Activated CD4-positive, alpha-beta T cell treated with anti-CD3 and anti-CD28 coated beads for 36 hours (primary cell): Measurements from ENCODE around the gene PYGO2. TPM values are rescaled to one million over a fixed set of nuclear protein-coding genes. Genes with fewer than 3 reads are reported as not detected.

Experiments used
- ATAC-seq: fragments of 200-7000 bp; cut with Tn5 transposase; one replicate; pipeline ENCODE4 v1.10.0; 2021; ENCODE audit warnings: mild to moderate bottlenecking, moderate library complexity
- CTCF ChIA-PET: fragments of 350-600 bp; sonication (Branson Sonifier 250); formaldehyde crosslinking; loops from one replicate; lab custom pipeline; 2021; ENCODE audit warnings: antibody characterized with exemption; lab: Charles Lee
- POLR2A ChIA-PET: fragments of 350-600 bp; sonication (Branson Sonifier 250); formaldehyde crosslinking; loops from one replicate; lab custom pipeline; 2021; ENCODE audit warnings: antibody characterized with exemption, inconsistent platforms; lab: Charles Lee
- DNase-seq: peaks from one replicate; pipeline ENCODE4 v3.0.0-alpha.2; 2020
- H3K27ac Mint-ChIP-seq: one replicate; pipeline ENCODE4 v1.8.0; 2021; ENCODE audit warnings: mixed read lengths
- H3K27me3 Mint-ChIP-seq: one replicate; pipeline ENCODE4 v1.8.0; 2021; ENCODE audit warnings: mixed read lengths
- H3K36me3 Mint-ChIP-seq: one replicate; pipeline ENCODE4 v1.8.0; 2021; ENCODE audit warnings: low read depth, mixed read lengths
- H3K4me1 Mint-ChIP-seq: one replicate; pipeline ENCODE4 v1.8.0; 2021; ENCODE audit warnings: mixed read lengths
- H3K4me3 Mint-ChIP-seq: one replicate; pipeline ENCODE4 v1.8.0; 2021; ENCODE audit warnings: mild to moderate bottlenecking, moderate library complexity, mixed read lengths
- H3K9me3 Mint-ChIP-seq: one replicate; pipeline ENCODE4 v1.8.0; 2021; ENCODE audit warnings: low read depth, mixed read lengths
- intact Hi-C, 2 experiments: fragments of 100-400 bp; cut with DNase I in 1 of 2; cut with micrococcal nuclease in 1 of 2; formaldehyde crosslinking; loops; one replicate each; pipeline versions ENCODE4 v1.14.2 to v1.15.1; 2022 to 2024; cut with DNase I, micrococcal nuclease
- total RNA-seq, 2 experiments: library from RNA; stranded (reverse); gene quantifications; one replicate each; pipeline ENCODE4 v1.2.3, GENCODE V29; 2021

The PYGO2 gene
- total RNA-seq, 2 experiments from 2014 or later = 24.5 to 25.6 TPM

- H3K9me3 Mint-ChIP-seq = no peaks in the 10 kb centered on the region
- DNase-seq (peak; percentile 61), ATAC-seq (no peak)
- POLR2A ChIA-PET = interaction anchor here (1.1 to 1.5 kb wide), 2 partner anchors 10 to 31 kb away, joined by 3 read pairs; partner anchors contain the start of gene CKS1B
- H3K36me3 Mint-ChIP-seq = peaks cover 27% of the 10 kb centered on the region
- peak overlapping the region; percentile 95 for H3K27ac Mint-ChIP-seq
- H3K4me1 Mint-ChIP-seq = peaks cover 39% of the 10 kb centered on the region
- H3K4me3 Mint-ChIP-seq = peak overlapping the region; percentile 96
- CTCF ChIA-PET = interaction anchor here (0.6 to 8.0 kb wide), 4 partner anchors 10 to 526 kb away, joined by 3 to 86 read pairs (median 18); no protein-coding TSS in a partner anchor
- no peaks in the 10 kb centered on the region for H3K27me3 Mint-ChIP-seq
- intact Hi-C loops = loop anchor here in 1 of 2 experiments (10.0 kb wide), 2 partner anchors 1209 to 1499 kb away; partner anchors contain the start of genes MEF2D and PMF1
These were observed 43.8 kb upstream of the PYGO2 start for GRCh38 chr1:155005076-155006011.

GRCh38 chr1:155004352-155005075 is 42.9 kb upstream of the PYGO2 start:
- DNase-seq (peak; percentile 66), ATAC-seq (no peak)
- peak overlapping the region; percentile 95 for H3K27ac Mint-ChIP-seq
- peaks cover 46% of the 10 kb centered on the region for H3K4me1 Mint-ChIP-seq
- POLR2A ChIA-PET = interaction anchor here (1.1 to 1.3 kb wide), 2 partner anchors 11 to 30 kb away, joined by 3 read pairs; partner anchors contain the start of gene CKS1B
- H3K36me3 Mint-ChIP-seq = peaks cover 18% of the 10 kb centered on the region
- intact Hi-C loops = loop anchor here (5.0 to 10.0 kb wide), 6 partner anchors 48 to 1500 kb away; partner anchors contain the start of genes ADAM15 (in 1 of the 2), ASH1L (in 1 of the 2), KRTCAP2 (in 1 of the 2) and MEF2D (in 1 of the 2)
- H3K9me3 Mint-ChIP-seq = no peaks in the 10 kb centered on the region
- CTCF ChIA-PET = interaction anchor here (0.6 to 8.0 kb wide), 3 partner anchors 10 to 189 kb away, joined by 3 to 86 read pairs (median 3); no protein-coding TSS in a partner anchor
- H3K27me3 Mint-ChIP-seq = no peaks in the 10 kb centered on the region
- peak overlapping the region; percentile 96 for H3K4me3 Mint-ChIP-seq

GRCh38 chr1:155003766-155004351 is 42.3 kb upstream of the PYGO2 start:
- Mint-ChIP-seq H3K36me3 (peaks cover 13% of the 10 kb centered on the region), H3K27ac (peak overlapping the region; percentile 96), H3K9me3 (no peaks in the 10 kb centered on the region), H3K4me3 (peak overlapping the region; percentile 96), H3K4me1 (peaks cover 51% of the 10 kb centered on the region), H3K27me3 (no peaks in the 10 kb centered on the region)
- POLR2A ChIA-PET = interaction anchor here (1.1 to 1.3 kb wide), 2 partner anchors 11 to 29 kb away, joined by 3 read pairs; partner anchors contain the start of gene CKS1B
- intact Hi-C loops = loop anchor here (2.0 to 10.0 kb wide), 7 partner anchors 48 to 1501 kb away; partner anchors contain the start of genes ADAM15 (in 1 of the 2), ADAR (in 1 of the 2), ASH1L (in 1 of the 2) and KRTCAP2 (in 1 of the 2)
- CTCF ChIA-PET = interaction anchor here (0.6 to 8.0 kb wide), 5 partner anchors 11 to 189 kb away, joined by 3 to 86 read pairs (median 3); partner anchors contain the start of gene ADAM15
- DNase-seq (peak; percentile 53), ATAC-seq (no peak)

GRCh38 chr1:155003227-155003765 is 41.7 kb upstream of the PYGO2 start:
- POLR2A ChIA-PET = interaction anchor here (1.3 kb wide), 1 partner anchor 29 kb away, joined by 3 read pairs; the partner anchor contains the start of gene CKS1B
- H3K36me3 Mint-ChIP-seq = peaks cover 9% of the 10 kb centered on the region
- ATAC-seq (no peak), DNase-seq (peak; percentile 58)
- no peaks in the 10 kb centered on the region for H3K9me3 Mint-ChIP-seq
- peak overlapping the region; percentile 96 for H3K4me3 Mint-ChIP-seq
- peaks cover 52% of the 10 kb centered on the region for H3K4me1 Mint-ChIP-seq
- CTCF ChIA-PET = interaction anchor here (0.6 to 8.0 kb wide), 4 partner anchors 12 to 190 kb away, joined by 3 to 86 read pairs (median 3); partner anchors contain the start of gene ADAM15
- intact Hi-C loops = loop anchor here (2.0 to 10.0 kb wide), 7 partner anchors 49 to 1502 kb away; partner anchors contain the start of genes ADAM15 (in 1 of the 2), ADAR (in 1 of the 2), ASH1L (in 1 of the 2) and KRTCAP2 (in 1 of the 2)
- peak overlapping the region; percentile 96 for H3K27ac Mint-ChIP-seq
- H3K27me3 Mint-ChIP-seq = no peaks in the 10 kb centered on the region

DNA sequence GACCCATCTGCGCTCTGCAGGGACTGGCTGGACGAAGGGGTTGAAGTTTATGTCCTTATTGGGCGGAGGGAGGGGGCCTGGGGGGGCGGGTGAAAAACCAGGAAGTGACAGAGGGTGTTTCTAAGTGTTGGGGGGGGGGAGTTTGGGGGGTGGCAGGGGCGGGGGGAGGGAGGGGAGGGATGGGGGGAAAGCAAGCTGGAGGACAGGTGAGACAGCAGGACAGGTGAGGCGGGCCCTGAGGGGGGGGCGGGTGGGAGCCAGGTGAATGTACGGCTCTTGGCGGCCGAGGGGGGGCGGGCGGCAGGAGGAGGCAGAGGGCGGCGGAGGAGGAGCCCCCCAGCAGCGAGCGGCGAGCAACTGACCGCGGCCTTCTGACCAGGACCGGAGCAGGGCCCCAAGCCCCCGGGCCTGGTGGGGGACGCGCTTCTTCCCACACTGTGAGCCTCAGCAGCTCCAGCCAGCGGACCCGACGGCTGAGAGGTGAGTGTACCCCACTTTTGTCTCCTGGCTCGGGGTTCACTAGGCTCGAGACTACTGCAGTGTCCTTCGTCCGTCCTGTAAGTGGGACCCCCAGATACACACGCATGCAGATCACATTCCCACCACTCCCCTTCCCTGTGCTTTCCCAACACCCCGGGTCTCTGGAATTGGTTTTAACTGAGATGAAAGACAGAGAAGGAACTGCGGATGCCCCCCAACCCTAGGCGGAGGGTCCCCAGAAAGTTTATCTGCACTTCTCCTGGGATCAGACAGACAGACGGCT is 41.1 kb upstream of the PYGO2 start, which contains the start of gene ZBTB7B:
TSS of gene ZBTB7B (plus strand) at position 339 of the 763 bp plus-strand sequence. CDS start 11,859 bp downstream, outside the sequence.
- intact Hi-C loops = loop anchor here (1.0 to 10.0 kb wide), 13 partner anchors 15 to 1502 kb away; partner anchors contain the start of genes ADAM15 (in 1 of the 2), ADAR (in 1 of the 2), ASH1L (in 1 of the 2) and CKS1B (in 1 of the 2)
- Mint-ChIP-seq H3K27me3 (no peaks in the 10 kb centered on the region), H3K27ac (peak within 1 kb of the TSS; percentile 96), H3K4me3 (peak within 1 kb of the TSS; percentile 96), H3K36me3 (peaks cover 9% of the 10 kb centered on the region), H3K4me1 (peaks cover 55% of the 10 kb centered on the region), H3K9me3 (no peaks in the 10 kb centered on the region)
- CTCF ChIA-PET = interaction anchor here (1.5 to 8.0 kb wide), 2 partner anchors 12 to 49 kb away, joined by 3 to 86 read pairs; partner anchors contain the start of gene ADAM15
- DNase-seq (peak; percentile 42), ATAC-seq (no peak)
- POLR2A ChIA-PET = interaction anchor here (0.6 to 1.3 kb wide), 2 partner anchors 28 to 46 kb away, joined by 3 read pairs; partner anchors contain the start of gene CKS1B

DNA sequence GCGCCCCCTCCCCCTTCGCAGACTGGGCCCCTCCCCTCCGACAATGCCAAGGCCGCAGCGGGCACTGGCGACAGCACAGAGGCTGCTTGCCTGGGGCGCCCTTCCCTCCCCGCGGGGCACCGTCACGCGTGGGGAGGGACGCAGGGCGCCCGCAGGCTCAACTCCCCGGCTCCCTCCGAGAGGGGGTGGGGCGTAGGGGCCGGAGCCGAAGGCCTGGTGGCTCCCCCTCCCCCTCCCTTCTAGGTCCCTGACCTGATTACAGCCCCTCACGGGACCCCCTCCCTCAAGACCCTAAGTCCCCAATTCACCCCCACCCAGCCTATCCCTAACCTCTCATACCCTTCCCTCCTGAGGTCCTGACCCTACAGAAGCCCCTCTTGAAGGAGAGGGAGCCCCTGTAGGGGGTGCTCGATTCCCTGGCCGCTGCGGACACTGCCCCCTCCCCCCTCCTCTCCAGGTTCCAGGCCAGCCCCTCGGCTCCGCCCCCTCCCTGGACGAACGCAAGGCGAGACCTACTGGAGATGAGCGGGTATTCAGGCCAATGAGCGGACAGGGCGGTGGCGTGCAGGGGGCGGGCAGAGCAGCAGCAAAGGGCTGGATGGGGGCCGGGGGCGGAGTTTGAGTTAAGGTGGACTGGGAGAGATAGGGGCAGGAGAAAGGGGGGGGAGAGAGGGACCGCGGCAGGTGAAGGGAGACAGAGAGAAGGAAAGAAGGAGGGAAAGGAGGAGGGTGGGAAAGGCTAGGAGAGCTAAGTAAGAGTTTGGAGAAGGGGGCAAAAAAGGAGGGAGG is 40.3 kb upstream of the PYGO2 start:
- CTCF ChIA-PET = interaction anchor here (8.0 kb wide), 1 partner anchor 13 kb away, joined by 86 read pairs; no protein-coding TSS in a partner anchor
- POLR2A ChIA-PET = interaction anchor here (0.6 to 0.9 kb wide), 3 partner anchors 45 to 134 kb away, joined by 3 read pairs; partner anchors contain the start of gene SLC50A1
- Mint-ChIP-seq H3K4me3 (peak overlapping the region; percentile 96), H3K4me1 (peaks cover 54% of the 10 kb centered on the region), H3K36me3 (peaks cover 9% of the 10 kb centered on the region), H3K27ac (peak overlapping the region; percentile 94), H3K9me3 (no peaks in the 10 kb centered on the region), H3K27me3 (no peaks in the 10 kb centered on the region)
- intact Hi-C loops = loop anchor here (1.0 to 10.0 kb wide), 19 partner anchors 15 to 1503 kb away; partner anchors contain the start of genes ADAM15 (in 2 of the 2), ADAR (in 1 of the 2), ASH1L (in 1 of the 2) and ATP8B2 (in 1 of the 2)
- ATAC-seq (peak; percentile 67), DNase-seq (peak; percentile 100)

DNA sequence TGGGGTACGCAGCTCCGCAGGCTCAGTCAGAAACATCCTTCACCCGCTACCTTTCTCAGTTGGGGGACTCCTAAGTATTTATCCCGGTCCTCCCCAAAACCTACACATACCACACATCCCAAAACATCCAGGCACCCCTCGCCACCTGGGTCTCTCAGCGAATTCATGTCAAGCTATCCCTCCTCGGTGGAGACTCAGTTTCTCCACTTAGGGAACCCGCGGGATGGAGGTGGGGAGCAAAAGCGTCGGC is 39.8 kb upstream of the PYGO2 start:
- H3K36me3 Mint-ChIP-seq = peaks cover 9% of the 10 kb centered on the region
- POLR2A ChIA-PET = interaction anchor here (0.7 to 0.9 kb wide), 3 partner anchors 83 to 1105 kb away, joined by 3 read pairs; partner anchors contain the start of gene SLC50A1
- no peaks in the 10 kb centered on the region for H3K9me3 Mint-ChIP-seq
- intact Hi-C loops = loop anchor here (1.0 to 10.0 kb wide), 12 partner anchors 50 to 1503 kb away; partner anchors contain the start of genes ADAM15 (in 2 of the 2), ASH1L (in 1 of the 2), ATP8B2 (in 1 of the 2) and KRTCAP2 (in 1 of the 2)
- peak overlapping the region; percentile 79 for H3K27ac Mint-ChIP-seq
- peaks cover 49% of the 10 kb centered on the region for H3K4me1 Mint-ChIP-seq
- H3K27me3 Mint-ChIP-seq = no peaks in the 10 kb centered on the region
- H3K4me3 Mint-ChIP-seq = peak overlapping the region; percentile 96
- ATAC-seq (no peak), DNase-seq (no peak)
- CTCF ChIA-PET = interaction anchor here (2.8 to 8.0 kb wide), 2 partner anchors 14 to 41 kb away, joined by 15 to 86 read pairs; no protein-coding TSS in a partner anchor

GRCh38 chr1:155000726-155001424 is 39.3 kb upstream of the PYGO2 start:
- POLR2A ChIA-PET = interaction anchor here (0.7 to 1.2 kb wide), 4 partner anchors 17 to 1105 kb away, joined by 3 to 10 read pairs (median 3); partner anchors contain the start of genes FLAD1 and SLC50A1
- DNase-seq (peak; percentile 95), ATAC-seq (peak; percentile 43)
- intact Hi-C loops = loop anchor here (1.0 to 10.0 kb wide), 12 partner anchors 50 to 1504 kb away; partner anchors contain the start of genes ADAM15 (in 2 of the 2), ASH1L (in 1 of the 2), ATP8B2 (in 1 of the 2) and KRTCAP2 (in 1 of the 2)
- no peaks in the 10 kb centered on the region for H3K9me3 Mint-ChIP-seq
- H3K4me3 Mint-ChIP-seq = peak overlapping the region; percentile 96
- H3K27me3 Mint-ChIP-seq = no peaks in the 10 kb centered on the region
- H3K4me1 Mint-ChIP-seq = peaks cover 47% of the 10 kb centered on the region
- H3K36me3 Mint-ChIP-seq = peaks cover 9% of the 10 kb centered on the region
- peak overlapping the region; percentile 79 for H3K27ac Mint-ChIP-seq
- CTCF ChIA-PET = interaction anchor here (1.5 to 8.6 kb wide), 5 partner anchors 14 to 61 kb away, joined by 4 to 86 read pairs (median 15); partner anchors contain the start of gene FLAD1
